Tibial artery (tissue), 4 donors: ENCODE data around the gene SULT1A1.

Experiments used
- DNase-seq, 2 donors: peaks; one replicate each; pipeline ENCODE4 v3.0.0-alpha.2; 2019
- H3K27ac ChIP-seq, 2 donors: fragments of 200-600 bp; sonication (generic) in 1 of 2; 1 replicate in 1 of 2; 2 replicates in 1 of 2; pipeline ENCODE4 v1.5.1; 2018 to 2019; ENCODE audit warnings: mild to moderate bottlenecking in 1 of 2
- H3K27me3 ChIP-seq, 2 donors: fragments of 200-600 bp; sonication (generic) in 1 of 2; one replicate each; pipeline versions ENCODE4 v1.5.1 to v1.6.0; 2016 to 2019
- H3K36me3 ChIP-seq, 3 donors: fragments of 200-600 bp; sonication (generic) in 2 of 3; one replicate each; pipeline ENCODE4 v1.5.1; 2016 to 2019; ENCODE audit warnings: mild to moderate bottlenecking in 2 of 3
- H3K4me1 ChIP-seq, 4 donors: fragments of 200-600 bp; sonication (generic) in 2 of 4; 1 replicate in 3 of 4; 2 replicates in 1 of 4; pipeline ENCODE4 v1.5.1; 2016 to 2019
- H3K4me3 ChIP-seq, 2 donors: fragments of 200-600 bp; sonication (generic) in 1 of 2; 1 replicate in 1 of 2; 2 replicates in 1 of 2; pipeline ENCODE4 v1.5.1; 2018 to 2019; ENCODE audit warnings: mild to moderate bottlenecking in 2 of 2
- H3K9me3 ChIP-seq, 3 donors: fragments of 200-600 bp; sonication (generic) in 1 of 3; one replicate each; pipeline ENCODE4 v1.5.1; 2016 to 2019
- intact Hi-C: fragments of 100-400 bp; cut with DNase I; formaldehyde crosslinking; loops from one replicate; pipeline ENCODE4 v1.15.0; 2023; ENCODE audit warnings: low total_unique reads
- TF ChIP-seq, protein P1 (sequence below), 2 experiments: fragments of 200-600 bp in 1 of 2; fragments of 450-650 bp in 1 of 2; IDR thresholded peaks; one replicate each; pipeline ENCODE4 v1.5.1; 2017 to 2019; ENCODE audit warnings: antibody characterized with exemption in 2 of 2, mild to moderate bottlenecking in 1 of 2, moderate library complexity in 1 of 2

SULT1A1 gene

DNA sequence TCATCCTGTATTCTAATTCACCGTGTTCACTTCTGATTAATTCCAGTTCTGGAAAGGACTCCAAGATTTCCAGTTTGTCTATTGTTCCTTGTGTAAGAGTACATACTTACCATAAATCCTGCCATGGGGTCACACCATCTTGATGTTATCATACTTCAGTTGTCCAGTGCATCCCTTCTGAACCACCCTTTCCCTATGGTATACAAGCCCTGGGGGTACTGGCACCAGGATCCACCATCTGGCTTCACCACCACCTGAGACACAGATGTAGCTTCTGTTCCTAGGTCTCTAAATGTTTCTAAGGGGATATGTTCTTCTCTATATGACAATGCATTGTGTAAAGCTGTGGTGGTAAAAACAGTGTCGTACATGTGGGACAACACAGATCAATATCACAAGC is 34.9 kb downstream of the SULT1A1 start:
- Histone ChIP-seq H3K9me3 (no peaks in the 10 kb centered on the region), H3K36me3 (peaks cover 0 to 4% (median 0%) of the 10 kb centered on the region in 3 donors), H3K4me1 (peaks cover 0 to 13% (median 5%) of the 10 kb centered on the region in 4 donors), H3K27me3 (no peaks in the 10 kb centered on the region), H3K4me3 (no peak overlapping the region), H3K27ac (no peak overlapping the region)
- TF ChIP-seq, protein P1, sequence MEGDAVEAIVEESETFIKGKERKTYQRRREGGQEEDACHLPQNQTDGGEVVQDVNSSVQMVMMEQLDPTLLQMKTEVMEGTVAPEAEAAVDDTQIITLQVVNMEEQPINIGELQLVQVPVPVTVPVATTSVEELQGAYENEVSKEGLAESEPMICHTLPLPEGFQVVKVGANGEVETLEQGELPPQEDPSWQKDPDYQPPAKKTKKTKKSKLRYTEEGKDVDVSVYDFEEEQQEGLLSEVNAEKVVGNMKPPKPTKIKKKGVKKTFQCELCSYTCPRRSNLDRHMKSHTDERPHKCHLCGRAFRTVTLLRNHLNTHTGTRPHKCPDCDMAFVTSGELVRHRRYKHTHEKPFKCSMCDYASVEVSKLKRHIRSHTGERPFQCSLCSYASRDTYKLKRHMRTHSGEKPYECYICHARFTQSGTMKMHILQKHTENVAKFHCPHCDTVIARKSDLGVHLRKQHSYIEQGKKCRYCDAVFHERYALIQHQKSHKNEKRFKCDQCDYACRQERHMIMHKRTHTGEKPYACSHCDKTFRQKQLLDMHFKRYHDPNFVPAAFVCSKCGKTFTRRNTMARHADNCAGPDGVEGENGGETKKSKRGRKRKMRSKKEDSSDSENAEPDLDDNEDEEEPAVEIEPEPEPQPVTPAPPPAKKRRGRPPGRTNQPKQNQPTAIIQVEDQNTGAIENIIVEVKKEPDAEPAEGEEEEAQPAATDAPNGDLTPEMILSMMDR (IDR thresholded peaks at IDR 0.05), result no peak
- intact Hi-C loops, result loop anchor here (5.0 kb wide), 1 partner anchor 32 kb away; no protein-coding TSS in a partner anchor
- DNase-seq, result no peak

DNA sequence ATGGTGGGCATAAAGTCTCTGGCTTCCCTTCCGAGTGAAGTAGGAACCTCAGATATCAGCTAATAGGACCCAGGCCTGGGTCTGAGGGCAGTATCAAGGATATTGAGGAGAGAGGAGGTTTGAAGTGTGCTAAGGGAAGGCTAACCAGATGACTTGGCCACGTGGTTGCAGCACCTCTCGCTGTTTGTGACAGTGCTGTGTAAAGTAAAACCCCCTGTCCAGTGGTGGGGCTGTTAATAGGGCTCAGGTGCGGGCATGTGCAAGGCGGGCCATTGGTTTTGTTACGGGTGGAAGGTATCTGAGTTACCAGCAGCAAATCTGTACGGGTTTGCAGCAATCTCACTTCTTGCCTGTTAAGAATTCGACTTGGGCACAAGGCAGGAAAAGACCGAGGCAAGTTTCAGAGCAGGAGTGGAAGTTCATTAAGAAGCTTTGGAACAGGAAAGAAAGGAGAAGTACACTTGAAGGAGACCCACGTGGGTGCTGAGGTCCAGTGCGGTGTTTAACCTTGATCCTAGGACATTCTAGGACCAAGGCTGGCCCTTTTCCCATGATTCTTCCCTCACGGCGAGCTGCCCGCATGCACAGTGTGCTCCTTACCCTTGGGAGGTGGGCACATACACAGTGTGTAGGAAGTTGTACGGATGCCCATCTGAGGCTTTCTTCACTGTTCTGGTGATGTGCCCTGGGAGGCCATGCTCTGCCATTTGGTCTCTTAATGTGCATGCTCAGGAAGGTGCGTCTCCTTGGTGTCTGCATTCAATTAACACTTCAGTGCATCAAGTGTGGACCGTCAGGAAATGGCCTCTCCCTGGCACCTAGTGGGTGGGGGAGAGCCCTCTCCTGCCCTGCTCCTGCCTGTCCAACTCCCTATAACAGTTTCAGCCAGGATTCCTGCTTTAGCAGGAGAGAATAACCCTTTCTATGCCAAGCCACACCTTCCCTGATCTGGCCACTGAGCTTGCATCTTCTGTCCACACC is 35.8 kb downstream of the SULT1A1 start:
- DNase-seq, result no peak
- Histone ChIP-seq H3K4me3 (no peak overlapping the region), H3K9me3 (no peaks in the 10 kb centered on the region), H3K36me3 (no peaks in the 10 kb centered on the region), H3K27ac (no peak overlapping the region), H3K4me1 (peaks cover 0 to 13% (median 5%) of the 10 kb centered on the region in 4 donors), H3K27me3 (no peaks in the 10 kb centered on the region)
- TF ChIP-seq, protein P1 (IDR thresholded peaks at IDR 0.05), result no peak
- intact Hi-C loops, result loop anchor here (5.0 kb wide), 1 partner anchor 33 kb away; no protein-coding TSS in a partner anchor

DNA sequence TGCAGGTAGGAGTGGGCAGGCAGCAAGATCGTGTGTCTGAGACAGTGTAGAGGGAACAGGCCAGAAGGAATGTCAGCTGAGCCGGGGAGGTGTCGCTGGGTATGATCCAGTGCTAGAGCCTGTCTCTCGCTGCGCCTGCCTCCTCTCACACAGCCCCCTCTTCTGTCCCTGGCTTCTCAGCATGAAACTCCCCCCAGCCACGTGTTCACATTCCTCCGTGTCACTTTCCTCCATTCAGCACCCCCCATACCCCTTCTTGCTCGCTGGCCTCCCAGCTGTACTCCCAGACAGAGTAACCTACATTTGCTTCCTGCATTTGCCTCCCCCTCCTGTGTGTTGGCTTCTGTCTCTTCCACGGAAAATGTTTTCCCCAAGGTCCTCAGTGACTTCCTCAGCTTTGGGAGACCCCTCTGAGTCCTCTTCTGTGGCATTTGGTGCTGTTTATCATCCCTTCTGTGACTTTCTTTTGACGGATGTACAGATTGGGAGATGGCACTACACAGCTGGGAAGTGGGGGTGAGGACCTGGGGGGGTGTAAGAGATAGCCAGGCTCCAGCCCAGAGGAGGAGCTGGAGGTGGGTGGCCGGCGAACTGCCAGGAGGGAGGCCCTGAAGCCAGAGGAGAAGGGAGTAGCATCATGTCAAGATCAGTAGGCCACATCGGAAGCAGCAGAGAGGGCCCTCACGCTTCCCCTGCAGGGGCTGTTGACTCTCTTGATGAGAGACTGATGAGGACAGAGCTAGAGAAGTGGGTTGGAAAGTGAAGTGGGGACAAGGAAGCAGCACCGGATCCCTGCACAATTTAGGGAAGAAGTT is 36.9 kb downstream of the SULT1A1 start:
- DNase-seq, result no peak
- Histone ChIP-seq H3K4me1 (peaks cover 0 to 13% (median 5%) of the 10 kb centered on the region in 4 donors), H3K9me3 (no peaks in the 10 kb centered on the region), H3K36me3 (no peaks in the 10 kb centered on the region), H3K27ac (no peak overlapping the region), H3K4me3 (no peak overlapping the region), H3K27me3 (no peaks in the 10 kb centered on the region)
- TF ChIP-seq, protein P1 (IDR thresholded peaks at IDR 0.05), result no peak
- intact Hi-C loops, result loop anchor here (5.0 kb wide), 1 partner anchor 34 kb away; no protein-coding TSS in a partner anchor

DNA sequence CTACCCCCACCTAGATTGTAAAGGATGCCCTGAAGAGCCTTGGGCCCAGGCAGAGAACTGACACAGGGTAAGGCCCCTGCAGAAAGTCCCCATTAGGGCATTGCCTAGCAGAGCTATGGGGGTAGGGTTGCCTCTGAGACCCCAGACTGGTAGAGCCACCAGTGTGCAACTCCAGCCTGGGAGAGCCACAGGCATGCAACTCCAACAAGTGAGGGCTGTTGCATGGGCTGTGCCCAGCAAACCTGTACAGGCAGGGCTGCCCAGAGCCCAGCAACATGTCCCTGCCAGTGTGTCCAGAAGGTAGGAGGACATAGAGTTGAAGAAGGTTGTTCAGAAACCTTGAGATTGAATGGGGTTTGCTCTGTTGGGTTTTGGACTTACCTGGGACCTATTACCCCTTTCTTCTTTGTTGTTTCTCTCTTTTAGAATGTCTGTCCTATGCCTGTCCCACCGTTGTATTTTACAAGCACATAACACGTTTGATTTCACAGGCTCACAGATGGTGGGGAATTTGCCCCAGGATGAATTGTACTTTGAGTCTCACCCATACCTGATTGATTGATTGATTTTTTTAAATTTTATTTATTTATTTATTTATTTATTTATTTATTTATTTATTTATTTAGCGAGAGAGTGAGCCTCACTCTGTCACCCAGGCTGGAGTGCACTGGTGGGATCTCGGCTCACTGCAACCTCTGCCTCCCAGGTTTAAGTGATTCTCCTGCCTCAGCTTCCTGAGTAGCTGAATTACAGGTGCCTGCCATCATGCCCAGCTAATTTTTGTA is 39.7 kb downstream of the SULT1A1 start:
- intact Hi-C loops, result loop anchor here (5.0 kb wide), 1 partner anchor 37 kb away; no protein-coding TSS in a partner anchor
- peaks cover 0 to 13% (median 5%) of the 10 kb centered on the region in 4 donors for H3K4me1 ChIP-seq

More for the DNA sequence above, 39.7 kb downstream of the SULT1A1 start:
- TF ChIP-seq, protein P1 (IDR thresholded peaks at IDR 0.05), result no peak
- H3K9me3 ChIP-seq, result no peaks in the 10 kb centered on the region
- no peaks in the 10 kb centered on the region for H3K27me3 ChIP-seq
- no peak overlapping the region for H3K27ac ChIP-seq
- peaks cover 2 to 23% (median 5%) of the 10 kb centered on the region in 3 donors for H3K36me3 ChIP-seq
- H3K4me3 ChIP-seq, result no peak overlapping the region
- no peak for DNase-seq
